GM12874 (cell line): ENCODE measurements around the gene UNK.

Source experiments
- TF ChIP-seq, protein P1 (sequence below): IDR thresholded peaks from 2 replicates; pipeline ENCODE4 v1.5.1; 2011; ENCODE audit warnings: low read depth, mild to moderate bottlenecking, control low read depth, low read length, moderate library complexity; ENCODE audit not compliant: insufficient read depth

UNK gene

DNA sequence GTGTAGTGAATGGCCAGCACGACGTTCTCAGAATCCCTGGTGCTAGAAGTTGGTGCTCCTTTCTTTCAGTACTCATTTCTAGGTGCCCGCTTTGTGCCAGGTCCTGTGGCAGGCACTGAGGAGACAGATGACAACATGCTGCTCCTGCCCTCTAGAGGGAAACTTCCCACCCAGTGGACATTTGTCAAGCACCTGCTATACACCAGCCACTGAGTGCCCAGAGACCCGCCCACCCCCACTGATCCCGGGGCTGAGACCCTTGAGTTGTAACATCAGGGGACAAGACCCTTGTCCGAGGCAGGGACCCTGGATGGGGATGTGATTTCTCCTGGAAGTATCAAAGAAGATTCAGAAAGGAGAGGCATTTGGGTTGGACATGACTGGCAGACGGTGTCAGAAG, 34.5 kb downstream of the UNK start:
- TF ChIP-seq, protein P1, sequence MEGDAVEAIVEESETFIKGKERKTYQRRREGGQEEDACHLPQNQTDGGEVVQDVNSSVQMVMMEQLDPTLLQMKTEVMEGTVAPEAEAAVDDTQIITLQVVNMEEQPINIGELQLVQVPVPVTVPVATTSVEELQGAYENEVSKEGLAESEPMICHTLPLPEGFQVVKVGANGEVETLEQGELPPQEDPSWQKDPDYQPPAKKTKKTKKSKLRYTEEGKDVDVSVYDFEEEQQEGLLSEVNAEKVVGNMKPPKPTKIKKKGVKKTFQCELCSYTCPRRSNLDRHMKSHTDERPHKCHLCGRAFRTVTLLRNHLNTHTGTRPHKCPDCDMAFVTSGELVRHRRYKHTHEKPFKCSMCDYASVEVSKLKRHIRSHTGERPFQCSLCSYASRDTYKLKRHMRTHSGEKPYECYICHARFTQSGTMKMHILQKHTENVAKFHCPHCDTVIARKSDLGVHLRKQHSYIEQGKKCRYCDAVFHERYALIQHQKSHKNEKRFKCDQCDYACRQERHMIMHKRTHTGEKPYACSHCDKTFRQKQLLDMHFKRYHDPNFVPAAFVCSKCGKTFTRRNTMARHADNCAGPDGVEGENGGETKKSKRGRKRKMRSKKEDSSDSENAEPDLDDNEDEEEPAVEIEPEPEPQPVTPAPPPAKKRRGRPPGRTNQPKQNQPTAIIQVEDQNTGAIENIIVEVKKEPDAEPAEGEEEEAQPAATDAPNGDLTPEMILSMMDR = no peak

GRCh38 chr17:75819678-75820077, 35.1 kb downstream of the UNK start:
- TF ChIP-seq, protein P1 = no peak

- TF ChIP-seq, protein P1 = no peak
These were observed 35.8 kb downstream of the UNK start for GRCh38 chr17:75820094-75821080.

DNA sequence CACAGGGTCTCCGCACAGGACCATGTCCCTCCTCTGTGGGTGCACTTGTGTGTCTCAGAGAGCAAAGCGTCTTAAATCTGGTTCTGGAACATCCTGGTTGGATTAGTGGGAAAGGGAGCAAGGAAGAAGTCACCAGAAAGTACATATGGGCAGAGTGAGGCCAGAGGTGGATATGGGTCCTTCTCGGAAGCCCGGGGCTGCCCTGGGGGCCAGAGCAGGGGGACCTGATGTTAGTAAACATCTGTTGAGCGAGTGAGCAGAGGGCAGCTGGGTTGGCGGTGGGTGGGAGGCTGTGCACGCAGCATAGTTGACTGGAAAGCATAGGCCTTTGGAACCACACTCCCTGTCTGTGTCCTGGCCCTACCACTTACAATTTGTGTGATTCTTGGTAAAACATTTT, 36.9 kb downstream of the UNK start:
- TF ChIP-seq, protein P1 = no peak

DNA sequence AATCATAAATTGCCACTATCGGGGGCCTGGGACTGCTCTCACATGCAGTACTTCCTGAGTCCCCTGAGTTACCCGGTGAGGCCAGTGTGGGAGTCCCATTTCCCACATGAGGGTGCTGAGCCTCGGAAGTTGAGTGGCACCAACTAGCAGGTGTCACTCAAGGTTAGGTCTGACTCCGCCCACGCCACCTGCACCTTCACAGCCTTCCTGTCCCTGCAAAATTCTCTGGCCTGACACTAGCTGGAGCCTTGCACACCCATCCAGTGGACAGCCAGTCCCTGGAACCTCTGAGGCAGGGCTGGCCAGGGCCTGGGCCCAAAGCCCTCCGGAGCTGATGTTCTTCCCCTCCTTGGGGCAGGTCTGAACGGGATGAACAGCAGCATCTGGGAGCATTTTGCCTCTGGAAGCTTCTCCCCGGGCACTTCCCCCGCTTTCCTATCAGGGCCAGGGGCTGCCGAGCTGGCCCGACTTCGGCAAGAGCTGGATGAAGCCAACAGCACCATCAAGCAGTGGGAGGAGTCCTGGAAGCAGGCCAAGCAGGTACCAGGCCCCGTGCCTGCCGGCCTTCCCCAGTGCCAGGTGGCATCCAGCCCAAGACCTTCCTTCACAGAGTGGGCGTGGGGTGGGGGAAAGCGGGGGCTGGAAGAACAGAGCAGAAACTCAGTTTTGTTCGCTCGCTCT, 37.7 kb downstream of the UNK start:
- TF ChIP-seq, protein P1 = no peak

- TF ChIP-seq, protein P1 = no peak
These were observed 38.2 kb downstream of the UNK start for GRCh38 chr17:75822800-75823166.

DNA sequence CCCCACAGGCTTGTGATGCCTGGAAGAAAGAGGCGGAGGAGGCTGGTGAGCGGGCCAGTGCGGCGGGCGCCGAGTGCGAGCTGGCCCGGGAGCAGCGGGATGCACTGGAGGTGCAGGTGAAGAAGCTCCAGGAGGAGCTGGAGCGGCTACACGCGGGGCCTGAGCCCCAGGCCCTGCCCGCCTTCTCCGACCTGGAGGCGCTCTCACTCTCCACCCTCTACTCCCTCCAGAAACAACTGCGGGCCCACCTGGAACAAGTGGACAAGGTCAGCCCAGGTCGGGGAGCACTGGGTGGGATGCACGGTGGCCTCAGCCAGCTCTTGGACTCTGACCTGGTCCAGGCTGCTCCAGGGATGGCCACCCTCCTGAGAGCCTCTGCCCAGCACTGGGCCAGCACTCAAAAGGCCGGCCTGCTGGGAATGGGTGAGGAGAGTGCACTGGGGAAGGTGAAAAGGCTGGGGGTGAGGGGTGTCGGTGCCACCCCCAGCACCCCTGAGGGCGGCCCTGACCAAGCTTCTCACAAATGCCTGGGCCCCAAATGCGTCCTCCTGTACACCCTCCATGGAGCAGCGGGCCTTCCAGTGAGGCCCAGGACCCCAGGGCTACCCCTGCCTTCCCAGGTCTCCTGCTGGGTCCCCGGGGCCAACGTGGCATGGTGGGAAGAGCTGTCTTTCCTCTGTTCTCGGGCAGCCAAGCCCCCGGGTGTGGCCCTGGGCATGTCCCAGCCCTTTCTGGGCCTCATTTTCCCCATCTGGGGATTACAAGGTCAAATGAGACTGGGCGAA, 38.8 kb downstream of the UNK start:
- TF ChIP-seq, protein P1 = no peak
